Astrocyte of the spinal cord (primary cell): ENCODE measurements around the gene CHPF2.

Experiments
- DNase-seq: peaks from one replicate; pipeline ENCODE4 v3.0.0; 2011; ENCODE audit warnings: low read depth, low spot score
- H3K4me3 ChIP-seq: 2 replicates; pipeline ENCODE4 v1.5.1; 2011; ENCODE audit warnings: low read depth, mild to moderate bottlenecking, low read length, moderate library complexity
- in situ Hi-C: cut with HindIII; loops from 2 replicates; pipeline ENCODE4 v1.10.0; 2017; ENCODE audit warnings: low sequenced_read_pairs
- TF ChIP-seq, protein P1 (sequence below): IDR thresholded peaks from 2 replicates; pipeline ENCODE4 v1.5.1; 2012; ENCODE audit warnings: low read depth, mild to moderate bottlenecking, low read length, inconsistent platforms

Gene CHPF2

DNA sequence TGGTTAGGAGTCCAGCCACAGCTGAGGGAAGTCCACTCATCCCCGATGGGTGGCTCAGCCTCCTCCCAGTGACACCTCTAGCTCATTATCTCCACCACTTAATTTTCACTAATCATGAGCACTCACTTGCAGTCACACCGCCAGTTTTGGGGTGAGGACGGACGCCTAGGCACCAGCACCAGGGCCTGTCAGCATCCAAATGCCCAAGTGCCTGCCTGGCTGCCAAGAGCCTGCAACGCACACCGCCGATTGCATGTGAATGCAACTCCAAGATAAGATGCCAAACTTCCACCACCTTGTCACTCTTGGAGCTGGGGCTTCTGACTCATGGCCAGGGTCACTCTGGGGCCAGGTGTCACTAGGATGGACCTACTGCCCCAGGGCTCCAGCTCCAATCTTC is 40.6 kb downstream of the CHPF2 start:
- in situ Hi-C loops = no loop called here
- TF ChIP-seq, protein P1, sequence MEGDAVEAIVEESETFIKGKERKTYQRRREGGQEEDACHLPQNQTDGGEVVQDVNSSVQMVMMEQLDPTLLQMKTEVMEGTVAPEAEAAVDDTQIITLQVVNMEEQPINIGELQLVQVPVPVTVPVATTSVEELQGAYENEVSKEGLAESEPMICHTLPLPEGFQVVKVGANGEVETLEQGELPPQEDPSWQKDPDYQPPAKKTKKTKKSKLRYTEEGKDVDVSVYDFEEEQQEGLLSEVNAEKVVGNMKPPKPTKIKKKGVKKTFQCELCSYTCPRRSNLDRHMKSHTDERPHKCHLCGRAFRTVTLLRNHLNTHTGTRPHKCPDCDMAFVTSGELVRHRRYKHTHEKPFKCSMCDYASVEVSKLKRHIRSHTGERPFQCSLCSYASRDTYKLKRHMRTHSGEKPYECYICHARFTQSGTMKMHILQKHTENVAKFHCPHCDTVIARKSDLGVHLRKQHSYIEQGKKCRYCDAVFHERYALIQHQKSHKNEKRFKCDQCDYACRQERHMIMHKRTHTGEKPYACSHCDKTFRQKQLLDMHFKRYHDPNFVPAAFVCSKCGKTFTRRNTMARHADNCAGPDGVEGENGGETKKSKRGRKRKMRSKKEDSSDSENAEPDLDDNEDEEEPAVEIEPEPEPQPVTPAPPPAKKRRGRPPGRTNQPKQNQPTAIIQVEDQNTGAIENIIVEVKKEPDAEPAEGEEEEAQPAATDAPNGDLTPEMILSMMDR = no peak
- DNase-seq = no peak
- H3K4me3 ChIP-seq = no peak overlapping the region

DNA sequence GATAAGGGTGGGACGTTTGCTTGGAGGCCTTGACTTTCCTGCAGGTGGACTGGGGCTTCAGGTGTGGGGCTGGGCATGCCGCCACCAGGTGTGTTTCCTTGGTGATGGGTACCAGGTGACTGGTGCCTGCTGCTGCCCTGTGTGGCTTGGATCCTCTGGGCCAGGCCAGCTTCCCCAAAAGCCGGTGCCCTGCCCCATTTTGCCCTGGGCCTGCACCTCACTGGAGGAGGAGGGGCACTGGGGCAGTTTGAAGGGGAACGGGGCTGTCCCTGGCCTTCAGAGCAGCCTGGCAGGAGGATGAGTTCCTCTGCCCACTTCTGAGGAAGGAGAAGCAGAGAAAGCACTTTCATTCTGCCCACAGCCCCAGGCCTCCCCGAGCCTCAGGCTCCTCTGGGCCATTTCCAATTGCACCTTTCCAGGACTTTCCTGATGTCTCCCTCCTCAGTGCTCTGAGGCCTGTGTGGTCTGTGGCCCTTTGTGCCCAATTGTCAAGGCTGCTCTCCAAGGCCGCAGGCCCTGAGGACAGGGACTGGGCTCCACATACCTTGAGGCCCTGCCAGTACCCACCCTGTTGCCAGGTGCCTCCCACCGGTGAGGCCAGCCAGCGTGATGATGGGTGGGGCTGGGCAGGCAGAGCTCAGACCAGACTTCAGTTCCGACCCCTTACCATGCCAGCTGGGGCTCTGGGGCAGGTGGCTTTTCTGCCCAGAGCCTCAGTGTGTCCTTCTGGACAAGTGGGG is 41.5 kb downstream of the CHPF2 start:
- TF ChIP-seq, protein P1 = no peak
- in situ Hi-C loops = no loop called here

DNA sequence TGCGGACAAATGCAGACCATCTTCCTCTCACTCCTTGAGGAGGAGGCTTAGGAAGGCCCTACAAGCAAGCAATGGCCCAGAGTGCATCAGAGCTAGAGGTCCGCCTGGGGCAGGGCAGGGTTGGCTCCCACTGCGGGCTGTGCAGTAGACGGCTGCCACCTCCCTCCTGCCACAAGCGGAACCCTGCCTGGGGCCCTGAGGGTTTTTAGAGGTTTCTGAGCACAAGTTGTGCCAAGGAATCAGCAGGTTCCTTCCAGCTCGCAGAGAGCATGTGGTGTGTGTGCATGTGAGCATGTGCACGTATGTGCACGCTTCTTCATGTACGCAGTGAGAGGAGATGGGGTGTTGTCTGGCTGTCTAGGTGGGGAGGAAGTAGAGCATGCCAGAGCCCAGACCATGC is 42.1 kb downstream of the CHPF2 start:
- in situ Hi-C loops = no loop called here
- no peak overlapping the region for H3K4me3 ChIP-seq
- DNase-seq = no peak
- TF ChIP-seq, protein P1 = no peak

More for the DNA sequence above, 41.5 kb downstream of the CHPF2 start:
- H3K4me3 ChIP-seq = no peak overlapping the region
- DNase-seq = no peak

DNA sequence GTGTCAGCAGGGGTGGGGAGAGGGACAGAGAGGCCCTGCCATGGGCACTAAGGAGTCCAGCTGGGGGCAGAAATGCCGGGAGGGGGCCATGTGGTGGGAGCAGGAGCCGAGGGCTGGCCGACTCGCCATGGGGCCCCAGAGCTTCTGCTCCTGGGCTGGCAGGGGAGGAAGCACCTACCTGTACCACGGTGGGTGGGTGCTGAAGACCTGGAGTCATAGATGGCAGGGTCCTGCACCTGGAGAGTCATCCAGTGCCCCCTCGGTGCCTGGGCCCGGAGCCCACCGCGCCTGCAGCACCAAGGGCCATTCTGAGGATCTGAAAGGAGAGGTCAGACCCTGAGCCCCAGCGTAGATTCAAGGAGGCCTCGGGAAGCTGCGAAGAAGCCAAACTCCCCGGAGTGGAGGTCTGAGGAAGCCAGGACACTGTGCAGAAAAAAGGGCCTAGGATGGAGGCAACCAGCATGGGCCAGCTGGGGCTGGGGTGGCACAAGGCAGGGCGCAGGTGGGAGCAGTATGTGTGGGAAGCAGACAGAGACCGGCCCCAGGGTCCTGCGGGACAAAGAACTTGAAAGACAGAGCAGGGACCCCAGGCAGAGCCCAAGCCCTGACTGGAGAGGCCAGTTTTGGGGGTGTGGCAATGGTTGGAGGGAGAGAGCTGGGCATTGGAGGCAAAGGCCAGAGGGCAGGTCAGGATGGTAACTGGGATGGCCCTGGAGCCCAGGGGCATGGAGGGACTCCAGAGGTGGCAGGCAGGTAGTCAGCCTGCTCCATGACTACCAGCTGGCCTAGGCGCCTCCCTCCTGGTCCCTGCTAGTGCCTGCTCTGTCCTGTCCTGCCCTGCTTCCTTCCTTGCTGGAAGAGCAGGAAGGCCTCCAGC is 42.9 kb downstream of the CHPF2 start:
- TF ChIP-seq, protein P1 = no peak
- no peak for DNase-seq
- H3K4me3 ChIP-seq = no peak overlapping the region
- in situ Hi-C loops = no loop called here

DNA sequence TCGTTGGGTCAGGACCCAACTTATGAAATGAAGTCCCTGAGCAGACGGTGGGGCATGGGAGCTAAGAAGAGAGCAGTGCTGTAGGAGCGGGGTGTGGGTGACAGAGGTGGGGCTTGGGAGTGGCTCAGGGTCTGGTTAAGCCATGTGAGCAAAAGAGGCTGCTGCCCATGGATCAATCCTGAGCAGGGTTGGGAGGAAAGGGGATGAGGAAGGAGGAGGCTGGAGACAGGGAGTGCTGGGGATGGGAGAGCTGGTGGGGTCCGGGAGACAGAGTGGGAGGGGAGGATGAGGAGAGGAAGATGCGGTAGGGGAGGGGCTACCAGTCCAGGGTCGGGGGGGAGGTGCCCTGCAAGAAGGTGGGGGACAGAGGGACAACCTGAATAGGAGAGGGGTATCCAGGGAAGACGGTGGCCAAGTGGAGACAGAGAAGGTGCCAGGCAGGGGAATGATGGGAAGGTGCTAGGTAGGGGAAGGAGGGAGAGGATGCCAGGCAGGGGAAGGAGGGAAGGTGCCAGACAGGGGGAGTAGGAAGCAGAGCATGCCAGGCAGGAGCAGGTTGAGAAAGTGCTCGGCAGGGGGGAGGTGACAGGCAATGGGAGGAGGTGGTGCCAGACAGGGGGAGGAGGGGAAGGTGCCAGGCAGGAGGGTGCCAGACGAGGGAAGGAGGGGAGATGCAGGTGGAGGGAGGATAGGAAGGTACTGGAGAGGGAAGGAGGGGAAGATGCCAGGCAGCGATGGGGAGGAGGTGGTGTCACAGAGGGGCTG is 43.7 kb downstream of the CHPF2 start:
- in situ Hi-C loops = no loop called here
- DNase-seq = no peak
- TF ChIP-seq, protein P1 = no peak
- no peak overlapping the region for H3K4me3 ChIP-seq
